Measurements from ENCODE around the gene THEMIS2. TPM values are rescaled to one million over a fixed set of nuclear protein-coding genes. Genes with fewer than 3 reads are reported as not detected.
"Not testable (repeated sequence)": the region's sequence is repeated elsewhere in the genome, so short reads cannot be mapped to it uniquely, and the experiment has no call there.

THEMIS2 gene
- polyA plus RNA-seq, 1 donor from 2014 or later = 0.26 TPM

GRCh38 chr1:27869719-27870085 lies 2.6 kb upstream of the THEMIS2 start:
- Histone ChIP-seq H3K4me2 (ENCODE audit: low read length) (no peak overlapping the region), H2AFZ (ENCODE audit: low read depth, low read length) (no peak overlapping the region), H3K27me3 (ENCODE audit: insufficient read depth, low read depth, low read length) (peaks cover 10% of the 10 kb centered on the region), H3F3A (ENCODE audit: insufficient read depth, low read length, poor library complexity, severe bottlenecking) (no peaks in the 10 kb centered on the region), H3K4me3 (ENCODE audit: low read length) (no peak overlapping the region), H3K9ac (ENCODE audit: low read length) (no peak overlapping the region), H4K20me1 (ENCODE audit: insufficient read depth) (no peaks in the 10 kb centered on the region), H3K36me3 (ENCODE audit: insufficient read depth, low read length) (no peaks in the 10 kb centered on the region), H3K27ac (ENCODE audit: low read length) (no peak overlapping the region), H3K9me2 (ENCODE audit: insufficient read depth, low read length) (no peaks in the 10 kb centered on the region), H3K79me2 (replicated peaks; ENCODE audit: insufficient read depth, low read length) (no peaks in the 10 kb centered on the region), H3K9me3 (ENCODE audit: low read length) (no peaks in the 10 kb centered on the region)
- TF ChIP-seq SMC3 (conservative IDR thresholded peaks at IDR 0.05; ENCODE audit: poor library complexity) = no peak
- no peak for TF ChIP-seq TAF1 (IDR thresholded peaks at IDR 0.05; ENCODE audit: low read depth)
- TF ChIP-seq CTCF (IDR thresholded peaks at IDR 0.05; ENCODE audit: poor library complexity, severe bottlenecking) = no peak
- no peak for TF ChIP-seq POLR2AphosphoS5 (IDR thresholded peaks at IDR 0.05)
- no peak for TF ChIP-seq RAD21 (conservative IDR thresholded peaks at IDR 0.05)
- TF ChIP-seq EP300 (conservative IDR thresholded peaks at IDR 0.05; ENCODE audit: poor library complexity, severe bottlenecking) = no peak
- TF ChIP-seq EZH2 (IDR thresholded peaks at IDR 0.05; ENCODE audit: borderline replicate concordance, insufficient read depth, low read length, poor library complexity, severe bottlenecking) = no peak
- TF ChIP-seq REST (IDR thresholded peaks at IDR 0.05; ENCODE audit: borderline replicate concordance) = no peak
- no peak for TF ChIP-seq MXI1 (conservative IDR thresholded peaks at IDR 0.05; ENCODE audit: poor library complexity, severe bottlenecking)

- H4K20me1 ChIP-seq (ENCODE audit: insufficient read depth); H3K9me3 ChIP-seq (ENCODE audit: low read length); H3K4me2 ChIP-seq (ENCODE audit: low read length); H3K9me2 ChIP-seq (ENCODE audit: insufficient read depth, low read length); H3K79me2 ChIP-seq (replicated peaks; ENCODE audit: insufficient read depth, low read length); H3F3A ChIP-seq (ENCODE audit: insufficient read depth, low read length, poor library complexity, severe bottlenecking); H2AFZ ChIP-seq (ENCODE audit: low read depth, low read length); H3K9ac ChIP-seq (ENCODE audit: low read length); H3K4me3 ChIP-seq (ENCODE audit: low read length); H3K36me3 ChIP-seq (ENCODE audit: insufficient read depth, low read length); H3K27ac ChIP-seq (ENCODE audit: low read length); H3K27me3 ChIP-seq (ENCODE audit: insufficient read depth, low read depth, low read length): not testable (repeated sequence)
Measured at GRCh38 chr1:27871076-27871475, 1.3 kb upstream of the THEMIS2 start.

All from neural cell (in vitro differentiated cells).